ENCODE measurements around the gene FAM228B.
"Not testable (repeated sequence)": the region's sequence is repeated elsewhere in the genome, so short reads cannot be mapped to it uniquely, and the experiment has no call there.

The FAM228B gene

GRCh38 chr2:24162494-24162893, 39.2 kb downstream of the FAM228B start:
- no peak for DNase-seq

GRCh38 chr2:24163186-24163585, 39.9 kb downstream of the FAM228B start:
- DNase-seq, result no peak

GRCh38 chr2:24163601-24164000, 40.3 kb downstream of the FAM228B start:
- DNase-seq, result no peak

- no peak for DNase-seq
Measured at GRCh38 chr2:24164416-24164973, 41.2 kb downstream of the FAM228B start.

- no peak for DNase-seq
Measured at GRCh38 chr2:24169023-24169422, 45.8 kb downstream of the FAM228B start.

GRCh38 chr2:24174851-24175277, 51.6 kb downstream of the FAM228B start, which contains the start of gene FAM228A:
Gene FAM228A, plus strand, starts transcription at chr2:24175053. Its CDS starts 428 bp downstream, at chr2:24175481.
- DNase-seq, result no peak

GRCh38 chr2:24175631-24176187, 52.4 kb downstream of the FAM228B start:
- no peak for DNase-seq

- DNase-seq, result no peak
Measured at GRCh38 chr2:24176326-24176725, 53.1 kb downstream of the FAM228B start.

GRCh38 chr2:24179683-24180082, 56.4 kb downstream of the FAM228B start:
- no peak for DNase-seq

GRCh38 chr2:24181849-24182248, 58.6 kb downstream of the FAM228B start:
- no peak for DNase-seq

- DNase-seq, result no peak
Measured at GRCh38 chr2:24182507-24182906, 59.2 kb downstream of the FAM228B start.

GRCh38 chr2:24183366-24184069, 60.2 kb downstream of the FAM228B start:
- no peak for DNase-seq

- DNase-seq, result no peak
Measured at GRCh38 chr2:24189551-24189950, 66.3 kb downstream of the FAM228B start.

GRCh38 chr2:24190503-24190902, 67.2 kb downstream of the FAM228B start:
- no peak for DNase-seq

GRCh38 chr2:24191156-24191555, 67.9 kb downstream of the FAM228B start:
- no peak for DNase-seq

- DNase-seq, result no peak
Measured at GRCh38 chr2:24191848-24192247, 68.6 kb downstream of the FAM228B start.

- DNase-seq, result not testable (repeated sequence)
Measured at GRCh38 chr2:24197213-24197612, 73.9 kb downstream of the FAM228B start.

GRCh38 chr2:24199968-24200590, 76.8 kb downstream of the FAM228B start:
- DNase-seq, result no peak

GRCh38 chr2:24200799-24201198, 77.5 kb downstream of the FAM228B start:
- no peak for DNase-seq

- no peak for DNase-seq
Measured at GRCh38 chr2:24203029-24203786, 79.9 kb downstream of the FAM228B start.

GRCh38 chr2:24203787-24204150, 80.5 kb downstream of the FAM228B start:
- DNase-seq, result no peak

- no peak for DNase-seq
Measured at GRCh38 chr2:24204505-24204904, 81.2 kb downstream of the FAM228B start.

GRCh38 chr2:24205131-24205530, 81.9 kb downstream of the FAM228B start:
- DNase-seq, result no peak

Data from stimulated activated naive CD4-positive, alpha-beta T cell treated with Interleukin-2 at 50 U/mL for 16 hours (primary cell).